ENCODE measurements around the gene SNCAIP. TPM values are rescaled to one million over a fixed set of nuclear protein-coding genes. Genes with fewer than 3 reads are reported as not detected.

The SNCAIP gene
- total and polyA plus RNA-seq, 2 of the 4 experiments (the other 2 are of a cell fraction): 15.3 to 19.0 TPM

DNA sequence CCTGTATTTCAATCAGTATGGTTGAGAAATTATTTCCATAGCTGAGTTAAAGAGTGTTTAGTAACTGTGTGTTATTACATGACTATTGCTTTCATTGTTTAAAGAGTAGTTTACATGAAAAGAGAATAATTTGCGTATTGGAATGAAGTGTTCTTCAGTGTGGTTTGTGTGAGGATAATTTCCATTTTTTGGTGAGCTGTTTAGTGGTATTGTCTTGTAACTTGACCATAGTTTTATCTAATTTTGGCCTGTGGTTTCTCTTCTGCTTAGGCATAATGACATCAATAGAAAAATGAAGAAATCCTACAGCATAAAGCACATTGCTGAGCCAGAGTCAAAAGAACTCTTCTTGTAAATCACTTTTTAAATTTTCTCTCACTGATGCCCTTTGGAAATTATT, 151.2 kb downstream of the SNCAIP start:
- Histone ChIP-seq H3K79me1 (ENCODE audit: low read depth in 1 of 2, low read length in 2 of 2) (no peaks in the 10 kb centered on the region), H4K20me1 (ENCODE audit: insufficient read depth, low read length) (no peaks in the 10 kb centered on the region), H2AK5ac (ENCODE audit: low read depth, low read length) (no peak overlapping the region), H3K9me3 (ENCODE audit: control insufficient read depth, insufficient read depth, low read length) (no peaks in the 10 kb centered on the region), H2BK5ac (ENCODE audit: low read depth, low read length, poor library complexity, severe bottlenecking) (peak overlapping the region; percentile 89), H3K27me3 (ENCODE audit: control insufficient read depth, insufficient read depth, low read length) (no peaks in the 10 kb centered on the region), H2BK15ac (ENCODE audit: low read depth, low read length) (no peak overlapping the region), H3K18ac (ENCODE audit: low read depth, low read length) (no peak overlapping the region), H3K14ac (replicated peaks; ENCODE audit: low read depth, low read length) (no peak overlapping the region), H3K4me2 (ENCODE audit: low read depth, low read length) (no peak overlapping the region; the same call in 1 of the 2 replicates), H3K56ac (ENCODE audit: extremely low read depth, insufficient read depth, low read length) (no peak overlapping the region), H3K4me3 (ENCODE audit: insufficient read depth, low read depth, low read length) (no peak overlapping the region), H2BK20ac (ENCODE audit: low read depth, low read length) (no peak overlapping the region), H3K9me1 (ENCODE audit: insufficient read depth, low read length) (0 out of 2 replicates have a peak, but pooled peaks cover 4% of the 10 kb centered on the region), H3K23ac (ENCODE audit: low read depth, low read length) (no peak overlapping the region), H3K4ac (ENCODE audit: low read depth, low read length) (no peak overlapping the region), H2AFZ (replicated peaks; ENCODE audit: low read length, poor library complexity) (no peak overlapping the region), H2AK9ac (replicated peaks; ENCODE audit: low read depth, low read length, poor library complexity) (no peak overlapping the region), H4K8ac (ENCODE audit: low read depth in 2 of 2, low read length in 2 of 2) (no peak overlapping the region), H3K36me3 (ENCODE audit: control insufficient read depth, insufficient read depth, low read length) (no peaks in the 10 kb centered on the region), H4K91ac (ENCODE audit: insufficient read depth, low read depth, low read length) (no peak overlapping the region), H3K27ac (ENCODE audit: insufficient read depth, low read length) (no peak overlapping the region), H2BK120ac (ENCODE audit: low read depth, low read length) (no peak overlapping the region), H3K9ac (ENCODE audit: low read depth, low read length) (no peak overlapping the region), H4K5ac (ENCODE audit: low read depth, low read length) (no peak overlapping the region), H3K4me1 (ENCODE audit: control insufficient read depth, insufficient read depth, low read length) (peaks cover 1% of the 10 kb centered on the region; the same call in 1 of the 2 replicates)
- ChIA-PET CTCF (interaction anchor here (1.0 kb wide), 1 partner anchor 10 kb away, joined by 4 read pairs; no protein-coding TSS in a partner anchor), POLR2A (ENCODE audit: unreplicated experiment) (no interaction called here)
- no TSS peak for BruUV-seq (replicated peaks)
- DNase-seq (peak; percentile 87), ATAC-seq (ENCODE audit: low read depth) (peak; percentile 80)
- dilution Hi-C loops (cut with HindIII; ENCODE audit: low sequenced_read_pairs, unreplicated experiment): no loop called here
- TF ChIP-seq CEBPB (IDR thresholded peaks at IDR 0.05; ENCODE audit: low read depth, low read length): peak; percentile 12; the same call in 1 of the 2 replicates
- TF ChIP-seq RFX5 (IDR thresholded peaks at IDR 0.05; ENCODE audit: low read depth, low read length): no peak
- in situ Hi-C loops (cut with MboI; ENCODE audit: low sequenced_read_pairs): no loop called here
- intact Hi-C loops (cut with micrococcal nuclease): no loop called here
- no CpG with 5 or more reads among the region's 1 CpG for WGBS, 2 experiments (ENCODE audit: extremely low coverage in 2 of 2, insufficient read length in 1 of 2)

Measured in IMR-90 (cell line).